Measurements from ENCODE around the gene SMARCA4.

The SMARCA4 gene

GRCh38 chr19:11023710-11024109, 62.9 kb downstream of the SMARCA4 start:
- H3K27me3 ChIP-seq (replicated peaks in 2 of 5; ENCODE audit: control insufficient read depth in 4 of 5, insufficient read depth in 5 of 5, low read length in 4 of 5) = no peaks in the 10 kb centered on the region
- no peaks in the 10 kb centered on the region for H3K4me1 ChIP-seq (ENCODE audit: control extremely low read depth in 1 of 4, control insufficient read depth in 4 of 4, insufficient read depth in 4 of 4, low read length in 3 of 4)
- ChIA-PET CTCF (no interaction called here), POLR2A (no interaction called here)
- H3K27ac ChIP-seq (ENCODE audit: insufficient read depth in 1 of 2, low read depth in 1 of 2, low read length in 2 of 2, poor library complexity in 1 of 2, severe bottlenecking in 2 of 2) = no peak overlapping the region
- H3K36me3 ChIP-seq (ENCODE audit: control insufficient read depth in 4 of 4, insufficient read depth in 4 of 4, low read length in 3 of 4) = peaks cover 16 to 97% (median 72%) of the 10 kb centered on the region in 4 experiments
- no peak for DNase-seq
- H3K4me3 ChIP-seq (ENCODE audit: control insufficient read depth in 1 of 7, extremely low read depth in 1 of 7, insufficient read depth in 4 of 7, low read depth in 2 of 7, low read length in 6 of 7) = no peak overlapping the region
- no peaks in the 10 kb centered on the region for H3K9me3 ChIP-seq (ENCODE audit: control extremely low read depth in 1 of 5, control insufficient read depth in 4 of 5, insufficient read depth in 2 of 5, low read depth in 1 of 5, low read length in 4 of 5)
- 97% methylated on average over 7 of the region's 7 CpGs for WGBS (ENCODE audit: insufficient coverage)

GRCh38 chr19:11024259-11024658, 63.4 kb downstream of the SMARCA4 start:
- H3K4me1 ChIP-seq (ENCODE audit: control extremely low read depth in 1 of 4, control insufficient read depth in 4 of 4, insufficient read depth in 4 of 4, low read length in 3 of 4) = no peaks in the 10 kb centered on the region
- peaks cover 16 to 97% (median 72%) of the 10 kb centered on the region in 4 experiments for H3K36me3 ChIP-seq (ENCODE audit: control insufficient read depth in 4 of 4, insufficient read depth in 4 of 4, low read length in 3 of 4)
- H3K4me3 ChIP-seq (ENCODE audit: control insufficient read depth in 1 of 7, extremely low read depth in 1 of 7, insufficient read depth in 4 of 7, low read depth in 2 of 7, low read length in 6 of 7) = no peak overlapping the region
- H3K27me3 ChIP-seq (replicated peaks in 2 of 5; ENCODE audit: control insufficient read depth in 4 of 5, insufficient read depth in 5 of 5, low read length in 4 of 5) = no peaks in the 10 kb centered on the region
- CTCF ChIA-PET = no interaction called here
- no peak for DNase-seq
- WGBS (ENCODE audit: insufficient coverage) = 93% methylated on average over 13 of the region's 13 CpGs
- no peak overlapping the region for H3K27ac ChIP-seq (ENCODE audit: insufficient read depth in 1 of 2, low read depth in 1 of 2, low read length in 2 of 2, poor library complexity in 1 of 2, severe bottlenecking in 2 of 2)
- POLR2A ChIA-PET = no interaction called here
- no peaks in the 10 kb centered on the region for H3K9me3 ChIP-seq (ENCODE audit: control extremely low read depth in 1 of 5, control insufficient read depth in 4 of 5, insufficient read depth in 2 of 5, low read depth in 1 of 5, low read length in 4 of 5)

- Histone ChIP-seq H3K36me3 (ENCODE audit: control insufficient read depth in 4 of 4, insufficient read depth in 4 of 4, low read length in 3 of 4) (peaks cover 13 to 97% (median 72%) of the 10 kb centered on the region in 4 experiments), H3K9me3 (ENCODE audit: control extremely low read depth in 1 of 5, control insufficient read depth in 4 of 5, insufficient read depth in 2 of 5, low read depth in 1 of 5, low read length in 4 of 5) (no peaks in the 10 kb centered on the region), H3K4me3 (ENCODE audit: control insufficient read depth in 1 of 7, extremely low read depth in 1 of 7, insufficient read depth in 4 of 7, low read depth in 2 of 7, low read length in 6 of 7) (no peak overlapping the region), H3K27ac (ENCODE audit: insufficient read depth in 1 of 2, low read depth in 1 of 2, low read length in 2 of 2, poor library complexity in 1 of 2, severe bottlenecking in 2 of 2) (no peak overlapping the region), H3K27me3 (replicated peaks in 2 of 5; ENCODE audit: control insufficient read depth in 4 of 5, insufficient read depth in 5 of 5, low read length in 4 of 5) (no peaks in the 10 kb centered on the region), H3K4me1 (ENCODE audit: control extremely low read depth in 1 of 4, control insufficient read depth in 4 of 4, insufficient read depth in 4 of 4, low read length in 3 of 4) (no peaks in the 10 kb centered on the region)
- POLR2A ChIA-PET = no interaction called here
- 95% methylated on average over 6 of the region's 6 CpGs for WGBS (ENCODE audit: insufficient coverage)
- CTCF ChIA-PET = interaction anchor here (1.4 kb wide), 1 partner anchor 10 kb away, joined by 4 read pairs; no protein-coding TSS in a partner anchor
- DNase-seq = no peak
These were observed 64.2 kb downstream of the SMARCA4 start for GRCh38 chr19:11025006-11025405.

GRCh38 chr19:11025445-11025844, 64.6 kb downstream of the SMARCA4 start:
- ChIA-PET CTCF (interaction anchor here (1.4 kb wide), 1 partner anchor 9 kb away, joined by 4 read pairs; no protein-coding TSS in a partner anchor), POLR2A (no interaction called here)
- DNase-seq = no peak
- 98% methylated on average over 15 of the region's 18 CpGs for WGBS (ENCODE audit: insufficient coverage)
- no peak overlapping the region for H3K27ac ChIP-seq (ENCODE audit: insufficient read depth in 1 of 2, low read depth in 1 of 2, low read length in 2 of 2, poor library complexity in 1 of 2, severe bottlenecking in 2 of 2)
- no peaks in the 10 kb centered on the region for H3K4me1 ChIP-seq (ENCODE audit: control extremely low read depth in 1 of 4, control insufficient read depth in 4 of 4, insufficient read depth in 4 of 4, low read length in 3 of 4)
- no peak overlapping the region for H3K4me3 ChIP-seq (ENCODE audit: control insufficient read depth in 1 of 7, extremely low read depth in 1 of 7, insufficient read depth in 4 of 7, low read depth in 2 of 7, low read length in 6 of 7)
- peaks cover 13 to 97% (median 73%) of the 10 kb centered on the region in 4 experiments for H3K36me3 ChIP-seq (ENCODE audit: control insufficient read depth in 4 of 4, insufficient read depth in 4 of 4, low read length in 3 of 4)
- H3K27me3 ChIP-seq (replicated peaks in 2 of 5; ENCODE audit: control insufficient read depth in 4 of 5, insufficient read depth in 5 of 5, low read length in 4 of 5) = no peaks in the 10 kb centered on the region
- no peaks in the 10 kb centered on the region for H3K9me3 ChIP-seq (ENCODE audit: control extremely low read depth in 1 of 5, control insufficient read depth in 4 of 5, insufficient read depth in 2 of 5, low read depth in 1 of 5, low read length in 4 of 5)

GRCh38 chr19:11025997-11026396, 65.2 kb downstream of the SMARCA4 start:
- Histone ChIP-seq H3K4me3 (ENCODE audit: control insufficient read depth in 1 of 7, extremely low read depth in 1 of 7, insufficient read depth in 4 of 7, low read depth in 2 of 7, low read length in 6 of 7) (no peak overlapping the region), H3K36me3 (ENCODE audit: control insufficient read depth in 4 of 4, insufficient read depth in 4 of 4, low read length in 3 of 4) (peaks cover 9 to 97% (median 75%) of the 10 kb centered on the region in 4 experiments), H3K27ac (ENCODE audit: insufficient read depth in 1 of 2, low read depth in 1 of 2, low read length in 2 of 2, poor library complexity in 1 of 2, severe bottlenecking in 2 of 2) (no peak overlapping the region), H3K4me1 (ENCODE audit: control extremely low read depth in 1 of 4, control insufficient read depth in 4 of 4, insufficient read depth in 4 of 4, low read length in 3 of 4) (no peaks in the 10 kb centered on the region), H3K9me3 (ENCODE audit: control extremely low read depth in 1 of 5, control insufficient read depth in 4 of 5, insufficient read depth in 2 of 5, low read depth in 1 of 5, low read length in 4 of 5) (no peaks in the 10 kb centered on the region), H3K27me3 (replicated peaks in 2 of 5; ENCODE audit: control insufficient read depth in 4 of 5, insufficient read depth in 5 of 5, low read length in 4 of 5) (no peaks in the 10 kb centered on the region)
- no peak for DNase-seq
- POLR2A ChIA-PET = no interaction called here
- CTCF ChIA-PET = interaction anchor here (1.4 kb wide), 1 partner anchor 9 kb away, joined by 4 read pairs; no protein-coding TSS in a partner anchor
- 92% methylated on average over 10 of the region's 16 CpGs for WGBS (ENCODE audit: insufficient coverage)

GRCh38 chr19:11027381-11027780, 66.6 kb downstream of the SMARCA4 start:
- Histone ChIP-seq H3K4me1 (ENCODE audit: control extremely low read depth in 1 of 4, control insufficient read depth in 4 of 4, insufficient read depth in 4 of 4, low read length in 3 of 4) (no peaks in the 10 kb centered on the region), H3K36me3 (ENCODE audit: control insufficient read depth in 4 of 4, insufficient read depth in 4 of 4, low read length in 3 of 4) (peaks cover 10 to 95% (median 75%) of the 10 kb centered on the region in 4 experiments), H3K9me3 (ENCODE audit: control extremely low read depth in 1 of 5, control insufficient read depth in 4 of 5, insufficient read depth in 2 of 5, low read depth in 1 of 5, low read length in 4 of 5) (no peaks in the 10 kb centered on the region), H3K27me3 (replicated peaks in 2 of 5; ENCODE audit: control insufficient read depth in 4 of 5, insufficient read depth in 5 of 5, low read length in 4 of 5) (no peaks in the 10 kb centered on the region), H3K27ac (ENCODE audit: insufficient read depth in 1 of 2, low read depth in 1 of 2, low read length in 2 of 2, poor library complexity in 1 of 2, severe bottlenecking in 2 of 2) (no peak overlapping the region), H3K4me3 (ENCODE audit: control insufficient read depth in 1 of 7, extremely low read depth in 1 of 7, insufficient read depth in 4 of 7, low read depth in 2 of 7, low read length in 6 of 7) (no peak overlapping the region)
- CTCF ChIA-PET = interaction anchor here (1.0 to 1.2 kb wide), 2 partner anchors 9 to 85 kb away, joined by 4 to 7 read pairs; no protein-coding TSS in a partner anchor
- DNase-seq = no peak
- 95% methylated on average over 13 of the region's 14 CpGs for WGBS (ENCODE audit: insufficient coverage)
- POLR2A ChIA-PET = no interaction called here

- H3K27me3 ChIP-seq (replicated peaks in 2 of 5; ENCODE audit: control insufficient read depth in 4 of 5, insufficient read depth in 5 of 5, low read length in 4 of 5) = no peaks in the 10 kb centered on the region
- POLR2A ChIA-PET = no interaction called here
- no peak overlapping the region for H3K4me3 ChIP-seq (ENCODE audit: control insufficient read depth in 1 of 7, extremely low read depth in 1 of 7, insufficient read depth in 4 of 7, low read depth in 2 of 7, low read length in 6 of 7)
- DNase-seq = no peak
- no peaks in the 10 kb centered on the region for H3K4me1 ChIP-seq (ENCODE audit: control extremely low read depth in 1 of 4, control insufficient read depth in 4 of 4, insufficient read depth in 4 of 4, low read length in 3 of 4)
- 91% methylated on average over 4 of the region's 4 CpGs for WGBS (ENCODE audit: insufficient coverage)
- no peaks in the 10 kb centered on the region for H3K9me3 ChIP-seq (ENCODE audit: control extremely low read depth in 1 of 5, control insufficient read depth in 4 of 5, insufficient read depth in 2 of 5, low read depth in 1 of 5, low read length in 4 of 5)
- H3K27ac ChIP-seq (ENCODE audit: insufficient read depth in 1 of 2, low read depth in 1 of 2, low read length in 2 of 2, poor library complexity in 1 of 2, severe bottlenecking in 2 of 2) = no peak overlapping the region
- CTCF ChIA-PET = interaction anchor here (0.5 kb wide), 1 partner anchor 10 kb away, joined by 3 read pairs; no protein-coding TSS in a partner anchor
- H3K36me3 ChIP-seq (ENCODE audit: control insufficient read depth in 4 of 4, insufficient read depth in 4 of 4, low read length in 3 of 4) = peaks cover 10 to 95% (median 76%) of the 10 kb centered on the region in 4 experiments
These were observed 67.3 kb downstream of the SMARCA4 start for GRCh38 chr19:11028146-11028545.
